ENCODE data around the gene KRT75. TPM values are rescaled to one million over a fixed set of nuclear protein-coding genes. Genes with fewer than 3 reads are reported as not detected.

KRT75 gene
- not detected in 2 replicates for total RNA-seq (ENCODE audit: low replicate concordance)

DNA sequence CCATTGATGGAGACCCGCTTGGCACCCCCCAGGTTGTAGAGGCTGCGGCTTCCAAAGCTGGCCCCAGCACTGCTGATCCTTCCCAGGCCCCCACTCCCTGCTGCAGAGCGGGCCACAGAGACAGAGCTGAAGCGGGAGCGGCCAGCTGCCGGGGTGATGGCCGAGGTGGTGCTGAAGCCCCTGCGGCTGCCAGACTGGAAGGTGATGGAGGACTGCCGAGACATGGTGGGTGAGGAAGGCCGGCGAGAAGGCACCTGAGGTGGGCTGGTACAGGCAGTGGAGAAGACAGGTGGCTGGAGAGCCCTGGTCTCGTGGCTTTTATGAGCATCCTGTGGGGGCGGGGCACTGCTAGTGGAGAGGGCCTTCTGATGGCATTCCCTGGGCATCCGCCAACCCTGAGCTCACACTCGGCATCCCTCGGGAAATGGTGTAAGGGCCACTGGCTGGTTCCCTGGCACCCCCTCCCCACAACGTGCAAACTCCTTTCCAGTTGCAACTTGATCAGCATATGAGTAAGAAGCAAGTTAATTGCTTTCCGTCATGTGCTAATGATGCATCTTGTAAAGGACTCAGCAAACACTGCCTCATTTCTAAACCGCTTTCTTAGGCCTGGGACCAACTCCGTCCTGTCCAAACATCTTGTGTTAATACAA lies at the start of gene KRT75:
TSS of gene KRT75 (minus strand) at position 291 of the 653 bp plus-strand sequence. CDS start at position 224, 67 bp downstream.
- Histone ChIP-seq H2AFZ (replicated peaks) (no peak within 1 kb of the TSS), H3K9me3 (ENCODE audit: low read depth) (no peaks in the 10 kb centered on the region), H3F3A (ENCODE audit: low read depth) (peaks cover 3% of the 10 kb centered on the region), H3K9ac (no peak within 1 kb of the TSS), H3K4me3 (no peak within 1 kb of the TSS), H4K20me1 (ENCODE audit: low read depth) (no peaks in the 10 kb centered on the region), H3K27ac (no peak within 1 kb of the TSS), H3K4me2 (no peak within 1 kb of the TSS), H3K4me1 (no peaks in the 10 kb centered on the region), H3K36me3 (no peaks in the 10 kb centered on the region), H3K79me2 (ENCODE audit: low read depth) (no peaks in the 10 kb centered on the region), H3K27me3 (no peaks in the 10 kb centered on the region)
- H3K27ac Mint-ChIP-seq, result no peak within 1 kb of the TSS
- H3K4me1 Mint-ChIP-seq, result peaks cover 9% of the 10 kb centered on the region
- H3K27me3 Mint-ChIP-seq (ENCODE audit: insufficient read depth, low read depth), result peaks cover 6% of the 10 kb centered on the region
- DNase-seq (ENCODE audit: low spot score), result no peak
- TF ChIP-seq EZH2phosphoT487 (IDR thresholded peaks at IDR 0.05) (no peak), EZH2 (IDR thresholded peaks at IDR 0.05) (no peak), CTCF (IDR thresholded peaks at IDR 0.05) (no peak)
- H3K9me3 Mint-ChIP-seq, result no peaks in the 10 kb centered on the region
- H3K36me3 Mint-ChIP-seq, result no peaks in the 10 kb centered on the region
- no peak within 1 kb of the TSS for H3K4me3 Mint-ChIP-seq

GRCh38 chr12:52480073-52480472 lies 45.9 kb upstream of the KRT75 start:
- Histone ChIP-seq H2AFZ (replicated peaks) (no peak overlapping the region), H3F3A (ENCODE audit: low read depth) (no peaks in the 10 kb centered on the region), H3K79me2 (ENCODE audit: low read depth) (no peaks in the 10 kb centered on the region), H3K9ac (no peak overlapping the region), H3K4me2 (no peak overlapping the region), H3K4me3 (no peak overlapping the region), H3K9me3 (ENCODE audit: low read depth) (no peaks in the 10 kb centered on the region), H3K4me1 (no peaks in the 10 kb centered on the region), H3K36me3 (peaks cover 4% of the 10 kb centered on the region), H3K27me3 (no peaks in the 10 kb centered on the region), H3K27ac (no peak overlapping the region), H4K20me1 (ENCODE audit: low read depth) (no peaks in the 10 kb centered on the region)
- Mint-ChIP-seq H3K27ac (no peak overlapping the region), H3K4me3 (no peak overlapping the region), H3K9me3 (peaks cover 6% of the 10 kb centered on the region), H3K4me1 (no peaks in the 10 kb centered on the region), H3K27me3 (ENCODE audit: insufficient read depth, low read depth) (no peaks in the 10 kb centered on the region), H3K36me3 (no peaks in the 10 kb centered on the region)
- TF ChIP-seq EZH2phosphoT487 (IDR thresholded peaks at IDR 0.05) (no peak), CTCF (IDR thresholded peaks at IDR 0.05) (no peak)
- DNase-seq (ENCODE audit: low spot score), result no peak

GRCh38 chr12:52477651-52478050 lies 43.5 kb upstream of the KRT75 start:
- no peak for DNase-seq (ENCODE audit: low spot score)
- no peak overlapping the region for H3K27ac Mint-ChIP-seq
- H3K36me3 Mint-ChIP-seq, result no peaks in the 10 kb centered on the region
- H3K27me3 ChIP-seq, result no peaks in the 10 kb centered on the region
- H3K9me3 ChIP-seq (ENCODE audit: low read depth), result no peaks in the 10 kb centered on the region
- no peaks in the 10 kb centered on the region for H3F3A ChIP-seq (ENCODE audit: low read depth)
- no peak overlapping the region for H2AFZ ChIP-seq (replicated peaks)
- no peak for TF ChIP-seq CTCF (IDR thresholded peaks at IDR 0.05)
- no peak for TF ChIP-seq EZH2 (IDR thresholded peaks at IDR 0.05)
- no peak for TF ChIP-seq EZH2phosphoT487 (IDR thresholded peaks at IDR 0.05)
- H4K20me1 ChIP-seq (ENCODE audit: low read depth), result no peaks in the 10 kb centered on the region
- H3K4me1 Mint-ChIP-seq, result no peaks in the 10 kb centered on the region
- H3K4me3 ChIP-seq, result no peak overlapping the region
- no peaks in the 10 kb centered on the region for H3K79me2 ChIP-seq (ENCODE audit: low read depth)
- peaks cover 2% of the 10 kb centered on the region for H3K27me3 Mint-ChIP-seq (ENCODE audit: insufficient read depth, low read depth)
- H3K9me3 Mint-ChIP-seq, result peaks cover 2% of the 10 kb centered on the region
- no peak overlapping the region for H3K27ac ChIP-seq
- H3K9ac ChIP-seq, result no peak overlapping the region
- no peaks in the 10 kb centered on the region for H3K4me1 ChIP-seq
- no peak overlapping the region for H3K4me2 ChIP-seq
- no peak overlapping the region for H3K4me3 Mint-ChIP-seq
- H3K36me3 ChIP-seq, result no peaks in the 10 kb centered on the region

Data from neural progenitor cell (in vitro differentiated cells).